ENCODE measurements around the gene HDAC4. TPM values are rescaled to one million over a fixed set of nuclear protein-coding genes. Genes with fewer than 3 reads are reported as not detected.

HDAC4 gene
- total and polyA plus RNA-seq, 2 of the 8 experiments (the other 6 are each of a cell fraction or from before 2014, with no cell fraction given), result 15.4 to 31.5 TPM

DNA sequence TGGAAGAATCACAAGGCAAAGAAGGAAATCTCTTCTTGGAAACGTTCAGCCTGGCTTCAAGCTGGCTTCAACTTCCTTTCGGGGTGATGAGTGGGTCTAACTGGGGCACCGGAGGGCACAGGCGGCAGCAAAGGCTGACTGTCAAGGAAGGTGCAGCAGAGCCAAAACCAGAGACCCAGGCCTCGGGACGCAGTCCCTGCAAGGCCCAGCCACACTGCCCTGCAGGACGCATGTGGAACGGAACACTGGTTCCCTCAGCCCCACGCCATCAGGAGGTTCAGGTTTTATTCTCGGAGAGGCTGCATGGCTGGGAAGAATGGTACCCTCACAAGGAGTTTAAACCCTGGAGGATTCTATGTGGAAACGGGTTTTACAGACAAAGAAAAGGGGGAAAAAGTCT, 165.5 kb downstream of the HDAC4 start:
- H3K9ac ChIP-seq (replicated peaks in 1 of 4; ENCODE audit: extremely low read depth in 1 of 4, low read depth in 3 of 4, low read length in 3 of 4), result no peak overlapping the region
- no peak overlapping the region for H3K18ac ChIP-seq (ENCODE audit: extremely low read depth, low read length)
- H2AK5ac ChIP-seq (ENCODE audit: low read depth, low read length), result no peak overlapping the region
- no peak overlapping the region for H3K4ac ChIP-seq (replicated peaks; ENCODE audit: insufficient read length, low read depth, low read length)
- peaks cover 1 to 6% of the 10 kb centered on the region in 2 experiments for H4K20me1 ChIP-seq (replicated peaks in 1 of 2; ENCODE audit: control insufficient read depth in 1 of 2, insufficient read depth in 2 of 2, low read length in 2 of 2)
- CTCF ChIA-PET (ENCODE audit: partially characterized antibody), result no interaction called here
- H2BK15ac ChIP-seq (ENCODE audit: low read length), result no peak overlapping the region
- H3K9me3 ChIP-seq (ENCODE audit: insufficient read depth in 2 of 2, low read depth in 1 of 2, low read length in 1 of 2), result no peaks in the 10 kb centered on the region
- no peak overlapping the region for H3K23ac ChIP-seq (ENCODE audit: insufficient read length)
- H3K4me2 ChIP-seq (ENCODE audit: insufficient read depth in 1 of 2, low read depth in 2 of 2, low read length in 2 of 2), result no peak overlapping the region
- peaks cover 3% of the 10 kb centered on the region; the same call in 1 of the 2 replicates for H3K79me1 ChIP-seq (ENCODE audit: low read depth, low read length)
- no peak overlapping the region for H2BK12ac ChIP-seq (ENCODE audit: low read depth, low read length)
- no peak overlapping the region for H4K91ac ChIP-seq (replicated peaks; ENCODE audit: insufficient read length, low read length)
- H3K4me3 ChIP-seq (ENCODE audit: extremely low read depth in 1 of 4, insufficient read depth in 2 of 4, low read depth in 3 of 4, low read length in 4 of 4), result no peak overlapping the region
- H3K4me1 ChIP-seq (replicated peaks in 1 of 4; ENCODE audit: control insufficient read depth in 3 of 4, insufficient read depth in 4 of 4, low read length in 3 of 4), result no peaks in the 10 kb centered on the region; a peak in 1 of 7 replicates
- no peak overlapping the region for H3K14ac ChIP-seq (ENCODE audit: insufficient read length)
- no peak overlapping the region for H2BK5ac ChIP-seq (ENCODE audit: low read depth, low read length)
- H3K36me3 ChIP-seq (ENCODE audit: control insufficient read depth in 2 of 4, insufficient read depth in 4 of 4, low read length in 3 of 4), result no peaks in the 10 kb centered on the region
- H2AFZ ChIP-seq (ENCODE audit: low read length), result no peak overlapping the region
- no peak overlapping the region for H4K5ac ChIP-seq (ENCODE audit: insufficient read length, low read depth, low read length)
- H3K56ac ChIP-seq (replicated peaks; ENCODE audit: insufficient read length, low read depth, low read length), result no peak overlapping the region
- H2BK20ac ChIP-seq (ENCODE audit: low read length), result no peak overlapping the region
- DNase-seq (ENCODE audit: low read depth in 1 of 2, low spot score in 2 of 2), result no peak
- H2BK120ac ChIP-seq (replicated peaks; ENCODE audit: low read depth, low read length), result no peak overlapping the region
- FAIRE-seq, result no peak
- 91% methylated on average over 11 of the region's 11 CpGs; no CpG with 5 or more reads in 1 of the 2 experiments for WGBS, 2 experiments (ENCODE audit: extremely low coverage in 1 of 2, insufficient coverage in 1 of 2, insufficient read length in 1 of 2, insufficient replicate concordance in 2 of 2, low coverage in 1 of 2, low lambda C conversion rate in 2 of 2, missing lambda C conversion rate in 1 of 2)
- H3K79me2 ChIP-seq (ENCODE audit: control insufficient read depth in 1 of 2, insufficient read depth in 2 of 2, low read length in 2 of 2), result peaks cover 0 to 50% of the 10 kb centered on the region in 2 experiments; a peak in 3 of 4 replicates
- POLR2A ChIA-PET (ENCODE audit: partially characterized antibody), result no interaction called here
- no peak overlapping the region for H4K8ac ChIP-seq (ENCODE audit: extremely low read depth, insufficient read depth, low read length)
- no peaks in the 10 kb centered on the region for H3K27me3 ChIP-seq (replicated peaks in 1 of 4; ENCODE audit: control insufficient read depth in 3 of 4, extremely low read depth in 1 of 4, insufficient read depth in 3 of 4, low read length in 3 of 4)
- no peaks in the 10 kb centered on the region for H3K23me2 ChIP-seq (ENCODE audit: low read depth, low read length)
- H3K27ac ChIP-seq (ENCODE audit: low read depth, low read length), result no peak overlapping the region
- no peak for TF ChIP-seq RBBP5 (IDR thresholded peaks at IDR 0.05; ENCODE audit: borderline replicate concordance, low read depth, low read length)
- no peak for TF ChIP-seq RXRA (IDR thresholded peaks at IDR 0.05; ENCODE audit: insufficient read depth, low read depth, low read length)
- no peak for TF ChIP-seq KDM5A (IDR thresholded peaks at IDR 0.05; ENCODE audit: low read length)
- TF ChIP-seq, protein P1, sequence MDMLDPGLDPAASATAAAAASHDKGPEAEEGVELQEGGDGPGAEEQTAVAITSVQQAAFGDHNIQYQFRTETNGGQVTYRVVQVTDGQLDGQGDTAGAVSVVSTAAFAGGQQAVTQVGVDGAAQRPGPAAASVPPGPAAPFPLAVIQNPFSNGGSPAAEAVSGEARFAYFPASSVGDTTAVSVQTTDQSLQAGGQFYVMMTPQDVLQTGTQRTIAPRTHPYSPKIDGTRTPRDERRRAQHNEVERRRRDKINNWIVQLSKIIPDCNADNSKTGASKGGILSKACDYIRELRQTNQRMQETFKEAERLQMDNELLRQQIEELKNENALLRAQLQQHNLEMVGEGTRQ (IDR thresholded peaks at IDR 0.05; ENCODE audit: low read length), result no peak
- TF ChIP-seq POLR2AphosphoS5 (IDR thresholded peaks at IDR 0.05; ENCODE audit: low read depth, low read length), result no peak
- TF ChIP-seq E2F6 (IDR thresholded peaks at IDR 0.05), result no peak
- no peak for TF ChIP-seq POU5F1 (IDR thresholded peaks at IDR 0.05; ENCODE audit: low read depth, low read length)
- TF ChIP-seq CTBP2 (IDR thresholded peaks at IDR 0.05; ENCODE audit: borderline replicate concordance, insufficient read depth, insufficient read length, low read length), result no peak
- no peak for TF ChIP-seq EZH2 (IDR thresholded peaks at IDR 0.05; ENCODE audit: low read depth, low read length, severe bottlenecking)
- TF ChIP-seq SP2 (IDR thresholded peaks at IDR 0.05; ENCODE audit: low read length), result no peak
- TF ChIP-seq SUZ12 (IDR thresholded peaks at IDR 0.05; ENCODE audit: low read length), result no peak
- no peak for TF ChIP-seq CHD2 (IDR thresholded peaks at IDR 0.05; ENCODE audit: low read length)
- no peak for TF ChIP-seq BACH1 (IDR thresholded peaks at IDR 0.05; ENCODE audit: low read length)

Measured in H1 (cell line).